HepG2 (cell line): ENCODE data around the gene BOLL. TPM values are rescaled to one million over a fixed set of nuclear protein-coding genes. Genes with fewer than 3 reads are reported as not detected.

ENCODE experiments used
- ATAD3A ChIP-seq: sonication (generic); formaldehyde crosslinking; IDR thresholded peaks from 2 replicates; pipeline ENCODE4 v1.4.0; 2020; ENCODE audit warnings: missing genetic modification reagents
- ATF6 ChIP-seq: sonication (generic); formaldehyde crosslinking; conservative IDR thresholded peaks from 2 replicates; pipeline ENCODE4 v1.4.0; 2020; ENCODE audit warnings: missing genetic modification reagents
- ATM ChIP-seq: fragments of 450-650 bp; IDR thresholded peaks from 2 replicates; pipeline ENCODE4 v1.7.1; 2017; ENCODE audit warnings: mild to moderate bottlenecking, borderline replicate concordance
- BATF2 ChIP-seq: sonication (generic); formaldehyde crosslinking; IDR thresholded peaks from 2 replicates; pipeline ENCODE4 v1.8.0; 2022; ENCODE audit warnings: mild to moderate bottlenecking, missing genetic modification reagents, moderate library complexity
- CSRNP2 ChIP-seq: sonication (generic); formaldehyde crosslinking; conservative IDR thresholded peaks from 2 replicates; pipeline ENCODE4 v1.8.0; 2022; ENCODE audit warnings: low read depth, missing genetic modification reagents
- GTF2F1 ChIP-seq: fragments of 150-350 bp; IDR thresholded peaks from 2 replicates; pipeline ENCODE4 v1.6.1; 2014; ENCODE audit warnings: low read length
- MXD1 ChIP-seq: sonication (generic); formaldehyde crosslinking; IDR thresholded peaks from 2 replicates; pipeline ENCODE4 v1.4.0; 2020; ENCODE audit warnings: mild to moderate bottlenecking, missing genetic modification reagents
- MXD3 ChIP-seq: IDR thresholded peaks from 2 replicates; pipeline ENCODE4 v1.6.1; 2016; ENCODE audit warnings: mild to moderate bottlenecking, missing biosample characterization, missing genetic modification reagents
- NR2F6 ChIP-seq, 2 experiments: IDR thresholded peaks; 2 replicates each; pipeline ENCODE4 v1.6.1; 2016; ENCODE audit warnings: antibody characterized with exemption in 1 of 2, mild to moderate bottlenecking in 1 of 2
- PAWR ChIP-seq: sonication (generic); formaldehyde crosslinking; IDR thresholded peaks from 2 replicates; pipeline ENCODE4 v1.4.0; 2020; ENCODE audit warnings: missing genetic modification reagents, mild to moderate bottlenecking, borderline replicate concordance
- PAXIP1 ChIP-seq: sonication (generic); formaldehyde crosslinking; conservative IDR thresholded peaks from 2 replicates; pipeline ENCODE4 v1.4.0; 2020; ENCODE audit warnings: mild to moderate bottlenecking, missing genetic modification reagents, moderate library complexity
- RFX3 ChIP-seq: IDR thresholded peaks from 2 replicates; pipeline ENCODE4 v1.6.1; 2016; ENCODE audit warnings: missing biosample characterization, missing genetic modification reagents
- SOX5 ChIP-seq: IDR thresholded peaks from 2 replicates; pipeline ENCODE4 v1.6.1; 2016; ENCODE audit warnings: borderline replicate concordance
- SUZ12 ChIP-seq: fragments of 150-350 bp; IDR thresholded peaks from 2 replicates; pipeline ENCODE4 v1.6.1; 2014; ENCODE audit warnings: low read depth, low read length
- TCF7 ChIP-seq: sonication (generic); IDR thresholded peaks from 2 replicates; pipeline ENCODE4 v1.6.1; 2016; ENCODE audit warnings: antibody characterized with exemption, low read depth
- ZMAT3 ChIP-seq: sonication (generic); formaldehyde crosslinking; conservative IDR thresholded peaks from 2 replicates; pipeline ENCODE4 v1.7.0; 2021; ENCODE audit warnings: missing genetic modification reagents
- ZNF333 ChIP-seq: sonication (generic); formaldehyde crosslinking; IDR thresholded peaks from 2 replicates; pipeline ENCODE4 v1.4.0; 2020; ENCODE audit warnings: mild to moderate bottlenecking, missing genetic modification reagents, borderline replicate concordance
- polyA plus RNA-seq, 8 experiments: library from polyadenylated mRNA; depleted of rRNA in 3 of 8; stranded (reverse) in 7 of 8; unstranded in 1 of 8; fragments of >200 nt; fragmentation: Illumina TruSeq in 4 of 8; extraction: Trizol in 4 of 8; gene quantifications; 2 replicates each; pipeline versions ENCODE4 v1.2.1 to v1.2.3, GENCODE V29; 2011 to 2016; ENCODE audit warnings: low read depth in 4 of 8, missing spikeins in 1 of 8, mixed read lengths in 1 of 8; ENCODE audit not compliant: insufficient read depth in 1 of 8
- total RNA-seq, 5 experiments: library from RNA; depleted of rRNA; stranded (reverse); fragments of >200 nt; fragmentation: Illumina TruSeq; extraction: Trizol; gene quantifications; 2 replicates each; pipeline ENCODE4 v1.2.3, GENCODE V29; 2016; ENCODE audit warnings: low read depth in 1 of 5

BOLL gene
- total and polyA plus RNA-seq, 2 of the 13 experiments (the other 11 are each of a cell fraction or from before 2014, with no cell fraction given), result not detected

- TF ChIP-seq MXD3 (CRISPR knock-in tag) (peak; percentile 92), MXD1 (CRISPR knock-in tag) (peak; percentile 97), SOX5 (CRISPR knock-in tag) (0 out of 2 replicates have a peak, but pooled peaks have one; percentile 29), CSRNP2 (CRISPR knock-in tag) (no peak), PAWR (0 out of 2 replicates have a peak, but pooled peaks have one; percentile 48), ZNF333 (CRISPR knock-in tag) (no peak; the same call in 1 of the 2 replicates), RFX3 (CRISPR knock-in tag) (0 out of 2 replicates have a peak, but pooled peaks have one; percentile 9), PAXIP1 (CRISPR knock-in tag) (0 out of 2 replicates have a peak, but pooled peaks have one; percentile 22), ATF6 (CRISPR knock-in tag) (no peak), NR2F6 (IDR thresholded peaks at IDR 0.05) (no peak), NR2F6 (CRISPR knock-in tag; IDR thresholded peaks at IDR 0.05) (peak; percentile 50; the same call in 1 of the 2 replicates), SUZ12 (no peak), GTF2F1 (no peak), BATF2 (CRISPR knock-in tag) (no peak), TCF7 (no peak), ATAD3A (no peak), ATM (no peak), ZMAT3 (CRISPR knock-in tag) (no peak)
Measured at GRCh38 chr2:197705121-197705911, 79.8 kb downstream of the BOLL start, which contains the start of gene MARS2 (continued).
